Measurements from ENCODE around the gene HOXB2.

The HOXB2 gene

GRCh38 chr17:48529683-48530009 is 15.3 kb downstream of the HOXB2 start:
- no peak overlapping the region for H3K4me3 ChIP-seq (ENCODE audit: low read depth, low read length, poor library complexity, severe bottlenecking)
- no peak overlapping the region for H3K9ac ChIP-seq (ENCODE audit: low read length)
- no peak overlapping the region for H3K4me2 ChIP-seq (ENCODE audit: low read length)
- no peaks in the 10 kb centered on the region for H3K36me3 ChIP-seq (ENCODE audit: insufficient read depth, low read length)
- TF ChIP-seq CTCF (IDR thresholded peaks at IDR 0.05; ENCODE audit: low read length) (no peak), EZH2 (IDR thresholded peaks at IDR 0.05; ENCODE audit: borderline replicate concordance, low read length) (no peak)
- H3K27me3 ChIP-seq (ENCODE audit: insufficient read depth, low read length), result no peaks in the 10 kb centered on the region
- H3K9me3 ChIP-seq (ENCODE audit: low read length), result no peaks in the 10 kb centered on the region
- H3F3A ChIP-seq (ENCODE audit: insufficient read depth, low read length), result no peaks in the 10 kb centered on the region
- H3K9me2 ChIP-seq (ENCODE audit: low read depth, low read length), result no peaks in the 10 kb centered on the region
- H3K27ac ChIP-seq (ENCODE audit: low read depth, low read length, poor library complexity, severe bottlenecking), result no peak overlapping the region
- H3K4me1 ChIP-seq (ENCODE audit: insufficient read depth, low read length, severe bottlenecking), result no peaks in the 10 kb centered on the region
- no peaks in the 10 kb centered on the region for H4K20me1 ChIP-seq (ENCODE audit: insufficient read depth, low read length)
- H3K79me2 ChIP-seq (ENCODE audit: insufficient read depth, low read length), result no peaks in the 10 kb centered on the region
- H2AFZ ChIP-seq (ENCODE audit: low read length), result no peak overlapping the region

GRCh38 chr17:48528936-48529682 is 15.8 kb downstream of the HOXB2 start:
- H3K79me2 ChIP-seq (ENCODE audit: insufficient read depth, low read length), result no peaks in the 10 kb centered on the region
- H3K4me1 ChIP-seq (ENCODE audit: insufficient read depth, low read length, severe bottlenecking), result no peaks in the 10 kb centered on the region
- no peak overlapping the region for H3K27ac ChIP-seq (ENCODE audit: low read depth, low read length, poor library complexity, severe bottlenecking)
- H3F3A ChIP-seq (ENCODE audit: insufficient read depth, low read length), result no peaks in the 10 kb centered on the region
- H3K9ac ChIP-seq (ENCODE audit: low read length), result no peak overlapping the region
- no peak overlapping the region for H2AFZ ChIP-seq (ENCODE audit: low read length)
- H3K27me3 ChIP-seq (ENCODE audit: insufficient read depth, low read length), result no peaks in the 10 kb centered on the region
- TF ChIP-seq EZH2 (IDR thresholded peaks at IDR 0.05; ENCODE audit: borderline replicate concordance, low read length) (no peak), CTCF (IDR thresholded peaks at IDR 0.05; ENCODE audit: low read length) (no peak)
- no peaks in the 10 kb centered on the region for H3K36me3 ChIP-seq (ENCODE audit: insufficient read depth, low read length)
- no peaks in the 10 kb centered on the region for H3K9me3 ChIP-seq (ENCODE audit: low read length)
- H4K20me1 ChIP-seq (ENCODE audit: insufficient read depth, low read length), result no peaks in the 10 kb centered on the region
- H3K9me2 ChIP-seq (ENCODE audit: low read depth, low read length), result no peaks in the 10 kb centered on the region
- H3K4me3 ChIP-seq (ENCODE audit: low read depth, low read length, poor library complexity, severe bottlenecking), result no peak overlapping the region
- H3K4me2 ChIP-seq (ENCODE audit: low read length), result no peak overlapping the region

DNA sequence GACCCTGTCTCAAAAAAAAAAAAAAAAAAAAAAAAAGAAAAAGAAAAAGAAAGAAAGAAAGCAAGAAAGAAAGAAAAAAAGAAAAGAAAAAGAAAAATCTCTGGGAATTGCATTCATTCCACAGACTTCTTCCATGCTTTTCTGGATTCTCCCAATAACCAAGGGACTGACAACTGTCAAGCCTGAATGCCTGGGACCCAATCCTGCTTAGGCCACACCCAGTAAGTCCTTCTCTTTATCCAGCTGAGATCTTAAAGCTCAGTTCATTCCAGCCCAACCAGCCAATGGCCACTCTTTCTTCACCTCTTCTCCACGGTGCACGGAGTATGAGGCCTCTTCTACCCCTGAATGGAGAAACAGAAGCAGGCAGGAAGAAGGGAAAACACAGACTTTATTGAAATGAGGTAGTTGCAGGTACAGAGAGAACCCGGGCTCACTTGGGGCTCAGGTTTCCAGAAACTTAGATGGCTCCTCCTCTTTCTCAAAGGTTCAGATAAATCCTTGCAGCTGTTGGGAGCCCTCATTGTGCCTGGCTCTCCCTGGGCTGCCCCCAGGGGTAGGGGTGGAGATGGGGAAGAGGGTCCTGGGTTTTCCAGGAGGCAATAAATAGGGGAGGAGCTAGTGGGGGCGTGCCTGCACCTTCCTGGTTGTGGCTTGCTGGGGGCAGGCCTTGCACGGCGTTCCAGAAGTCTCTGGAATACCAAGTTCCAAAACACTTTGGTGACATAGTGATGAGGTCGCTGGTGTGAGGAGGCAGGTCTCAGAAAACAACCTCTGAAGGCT is 16.6 kb downstream of the HOXB2 start:
- Histone ChIP-seq H3K27me3 (ENCODE audit: insufficient read depth, low read length) (no peaks in the 10 kb centered on the region), H3K4me2 (ENCODE audit: low read length) (no peak overlapping the region), H3K79me2 (ENCODE audit: insufficient read depth, low read length) (no peaks in the 10 kb centered on the region), H3K27ac (ENCODE audit: low read depth, low read length, poor library complexity, severe bottlenecking) (no peak overlapping the region), H3K9me2 (ENCODE audit: low read depth, low read length) (no peaks in the 10 kb centered on the region), H3K36me3 (ENCODE audit: insufficient read depth, low read length) (no peaks in the 10 kb centered on the region), H3K4me3 (ENCODE audit: low read depth, low read length, poor library complexity, severe bottlenecking) (no peak overlapping the region), H3K4me1 (ENCODE audit: insufficient read depth, low read length, severe bottlenecking) (no peaks in the 10 kb centered on the region), H4K20me1 (ENCODE audit: insufficient read depth, low read length) (no peaks in the 10 kb centered on the region), H3K9ac (ENCODE audit: low read length) (no peak overlapping the region), H2AFZ (ENCODE audit: low read length) (no peak overlapping the region), H3F3A (ENCODE audit: insufficient read depth, low read length) (no peaks in the 10 kb centered on the region), H3K9me3 (ENCODE audit: low read length) (no peaks in the 10 kb centered on the region)
- TF ChIP-seq EZH2 (IDR thresholded peaks at IDR 0.05; ENCODE audit: borderline replicate concordance, low read length) (no peak), CTCF (IDR thresholded peaks at IDR 0.05; ENCODE audit: low read length) (no peak)
